GM12873 (cell line): Measurements from ENCODE around the gene TGFBI.

ENCODE experiments used
- CTCF ChIP-seq: IDR thresholded peaks from 2 replicates; pipeline ENCODE4 v1.5.1; 2012; ENCODE audit warnings: low read depth, mild to moderate bottlenecking, moderate library complexity, low read length, control low read depth; ENCODE audit not compliant: insufficient read depth; ENCODE audit errors: missing control alignments

The TGFBI gene

GRCh38 chr5:136087961-136088871, 59.4 kb downstream of the TGFBI start:
- no peak for TF ChIP-seq CTCF

DNA sequence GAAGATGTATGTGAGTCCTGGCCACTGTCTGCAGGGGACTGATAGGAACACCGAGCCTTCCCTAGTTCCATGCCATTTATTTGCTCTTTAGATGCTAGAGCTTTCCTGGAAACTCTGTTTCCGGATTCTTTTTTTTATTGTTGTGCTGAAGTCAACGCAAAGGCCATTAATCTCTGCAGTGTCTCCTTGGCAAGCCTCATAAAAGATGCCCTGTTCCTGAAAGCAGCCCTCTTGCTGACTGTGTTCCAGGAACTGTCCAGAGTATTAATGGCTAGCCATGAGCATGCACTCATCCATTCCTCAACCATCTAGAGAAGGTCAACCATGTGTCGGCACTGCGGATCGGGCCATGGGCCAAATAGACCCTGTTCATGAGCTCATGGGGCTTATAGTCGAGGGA, 61.0 kb downstream of the TGFBI start:
- TF ChIP-seq CTCF, result no peak

GRCh38 chr5:136090319-136090718, 61.5 kb downstream of the TGFBI start:
- TF ChIP-seq CTCF, result no peak

DNA sequence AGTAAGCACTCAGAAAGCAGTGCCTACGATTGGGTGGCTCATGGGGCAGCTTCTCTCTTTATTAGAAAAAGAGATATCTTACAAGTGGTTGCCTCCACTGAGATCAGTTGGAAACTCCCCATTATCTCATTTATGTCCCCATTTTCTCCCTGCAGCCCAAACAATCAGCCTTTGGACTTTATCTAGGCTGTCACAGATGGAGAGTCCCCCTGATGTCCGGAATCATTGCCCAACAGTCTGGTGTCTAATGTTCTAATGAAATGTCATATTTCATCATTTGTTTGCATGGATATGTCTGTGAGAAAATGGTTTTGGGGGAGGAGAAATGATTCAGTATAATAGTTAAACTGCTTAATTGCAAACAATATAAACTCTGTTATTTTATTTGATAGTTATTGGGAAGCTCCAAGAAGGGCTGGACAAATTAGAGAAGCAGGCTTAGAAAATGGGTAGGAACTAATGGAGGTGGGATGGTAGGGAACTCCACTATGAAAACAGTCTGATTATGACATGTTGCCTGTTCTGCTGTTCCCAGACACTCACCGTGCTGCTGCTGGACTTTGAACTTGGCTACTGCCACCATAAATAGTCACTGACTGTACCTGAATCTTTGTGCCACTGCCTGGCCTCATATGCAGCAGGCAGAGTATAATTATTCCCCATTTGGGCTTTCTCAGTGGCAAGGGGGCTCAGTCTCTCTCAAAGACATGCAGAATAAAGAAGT, 65.6 kb downstream of the TGFBI start:
- no peak for TF ChIP-seq CTCF

DNA sequence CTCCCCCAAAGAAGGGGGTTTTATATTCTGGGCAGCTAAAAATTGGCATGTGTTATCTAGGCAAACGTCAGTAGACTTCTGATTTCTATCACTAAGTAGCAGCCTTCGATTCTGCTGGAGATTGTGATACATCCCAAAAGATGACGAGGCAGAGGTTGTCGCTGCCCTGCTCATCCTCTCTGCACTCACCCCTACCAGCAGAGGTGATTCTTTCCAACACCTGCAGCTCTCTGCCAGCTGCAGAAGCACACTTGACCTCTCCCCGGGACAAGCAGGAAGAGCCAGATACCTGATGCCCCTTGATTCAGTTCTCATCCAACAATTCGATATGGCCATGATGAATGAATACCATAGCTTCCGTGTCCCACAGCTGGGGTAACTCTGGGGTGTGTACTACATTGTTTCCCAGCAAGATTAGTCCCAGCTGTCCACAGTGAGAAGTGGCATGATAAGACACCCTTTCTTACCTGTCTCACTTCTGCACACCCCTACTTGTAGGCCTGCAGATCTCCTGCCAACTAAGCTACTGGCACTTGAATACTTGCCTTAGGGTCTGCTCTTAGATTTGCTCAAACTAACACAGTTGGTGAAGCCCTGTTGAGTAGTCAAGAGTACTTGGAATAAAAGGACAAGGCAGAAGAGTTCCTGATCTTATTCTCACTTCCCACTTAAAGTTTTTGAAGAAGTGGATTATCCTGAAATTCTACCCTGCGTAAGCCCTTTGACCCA, 66.3 kb downstream of the TGFBI start:
- no peak for TF ChIP-seq CTCF

DNA sequence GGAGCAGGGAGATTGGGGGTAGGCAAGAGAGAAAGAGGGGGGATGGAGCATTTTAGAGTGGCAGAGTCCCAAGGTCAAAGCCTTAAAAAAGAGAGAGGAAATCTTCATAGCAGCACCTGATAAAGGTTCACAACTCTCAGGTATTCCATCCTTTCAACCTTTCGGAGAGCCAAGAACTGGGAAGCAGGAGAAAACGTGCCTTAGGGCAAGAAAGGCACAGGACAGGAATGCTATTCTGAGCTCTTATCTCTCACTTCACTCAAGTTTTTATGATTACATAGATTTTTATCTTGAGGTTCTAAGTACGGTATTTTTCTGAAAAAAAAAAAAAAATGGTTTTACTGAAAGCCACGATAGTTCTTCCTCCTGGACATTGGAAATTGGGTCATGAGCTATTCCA, 69.4 kb downstream of the TGFBI start:
- no peak for TF ChIP-seq CTCF

DNA sequence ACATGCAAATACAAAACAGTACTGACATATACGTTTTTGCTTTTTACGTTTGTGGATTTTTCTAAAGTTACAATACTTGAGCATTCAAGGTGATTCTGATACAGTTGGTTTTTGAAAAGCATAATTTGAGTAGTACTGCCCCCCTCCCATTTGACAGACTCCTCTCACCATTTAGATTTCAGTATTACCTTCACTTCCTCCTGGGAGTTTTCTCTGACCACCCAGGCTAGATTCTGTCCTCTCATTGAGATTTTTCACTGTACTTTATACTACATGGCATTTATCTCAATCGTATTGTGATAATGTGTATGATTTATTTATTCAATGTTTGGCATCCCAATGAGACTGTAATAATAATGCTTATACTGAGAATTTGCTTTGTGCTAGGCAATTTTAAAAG, 71.1 kb downstream of the TGFBI start:
- no peak for TF ChIP-seq CTCF
